Amniotic epithelial cell (primary cell): Measurements from ENCODE around the gene CHD6.

Experiments
- DNase-seq: peaks from one replicate; pipeline ENCODE4 v3.0.0-alpha.2; 2010; ENCODE audit warnings: low read depth

Gene CHD6

DNA sequence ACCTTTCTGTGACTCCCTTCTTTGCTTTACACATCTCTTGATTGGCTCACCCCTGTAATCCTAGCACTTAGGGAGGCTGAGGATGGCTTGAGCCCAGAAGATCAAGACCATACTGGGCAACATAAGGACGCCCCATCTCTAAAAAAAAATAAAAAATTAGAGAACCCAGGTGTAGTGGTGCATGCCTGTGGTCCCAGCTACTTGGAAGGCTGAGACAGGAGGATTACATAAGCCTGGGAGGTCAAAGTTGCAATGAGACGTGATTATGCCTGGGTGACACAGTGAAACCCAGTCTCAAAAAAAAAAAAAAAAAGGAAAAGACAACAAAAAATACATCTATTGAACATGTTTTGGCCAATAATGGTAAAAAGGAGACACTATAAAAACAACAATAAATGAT, 37.8 kb downstream of the CHD6 start:
- no peak for DNase-seq

GRCh38 chr20:41577129-41578009, 40.8 kb downstream of the CHD6 start:
- no peak for DNase-seq

DNA sequence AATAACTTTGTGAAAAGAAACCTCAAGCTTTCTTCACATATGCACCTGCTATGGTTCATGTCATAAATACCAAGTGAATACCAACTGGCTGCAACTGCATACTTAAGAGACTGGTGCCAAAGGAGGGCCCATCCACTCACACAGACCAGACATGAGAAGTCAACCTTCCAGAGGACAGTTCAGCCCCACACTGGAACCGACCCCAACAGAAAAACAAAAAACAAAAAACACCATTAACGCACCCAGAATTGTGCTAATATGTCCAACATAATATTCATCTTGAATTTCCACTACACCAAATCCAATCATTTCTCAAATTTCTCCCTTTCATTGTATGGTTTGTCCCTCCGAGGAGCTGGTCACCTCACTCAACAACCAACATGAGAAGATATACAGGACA, 42.8 kb downstream of the CHD6 start:
- DNase-seq, result no peak

DNA sequence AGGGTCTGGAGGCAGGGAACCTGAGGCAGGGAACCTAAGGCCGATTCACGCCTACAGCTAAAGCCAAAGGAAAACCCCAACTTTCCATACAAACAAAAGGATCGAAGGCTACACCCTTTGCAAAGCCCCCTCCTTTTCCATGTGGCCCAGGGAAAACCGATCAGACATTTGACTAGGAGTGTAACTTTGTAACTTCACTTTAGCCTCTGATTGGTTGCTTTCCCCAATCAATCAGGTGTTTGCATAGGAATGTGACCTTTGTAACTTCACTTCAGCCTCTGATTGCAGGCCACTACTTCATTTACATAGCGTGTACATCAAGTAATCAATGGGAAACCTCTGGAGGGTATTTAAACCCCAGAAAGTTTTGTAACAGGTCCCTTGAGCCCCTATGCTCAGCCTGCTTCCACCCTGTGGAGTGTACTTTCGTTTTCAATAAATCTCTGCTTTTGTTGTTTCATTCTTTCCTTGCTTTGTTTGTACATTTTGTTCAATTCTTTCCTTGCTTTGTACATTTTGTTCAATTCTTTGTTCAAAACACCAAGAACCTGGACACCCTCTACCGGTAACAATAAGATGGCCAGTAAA, 43.3 kb downstream of the CHD6 start:
- DNase-seq, result no peak

GRCh38 chr20:41573955-41574354, 44.2 kb downstream of the CHD6 start:
- no peak for DNase-seq

GRCh38 chr20:41572010-41572572, 46.1 kb downstream of the CHD6 start:
- peak; percentile 12 for DNase-seq

GRCh38 chr20:41571006-41571405, 47.2 kb downstream of the CHD6 start:
- no peak for DNase-seq

GRCh38 chr20:41570557-41570956, 47.6 kb downstream of the CHD6 start:
- DNase-seq, result peak; percentile 14

GRCh38 chr20:41567615-41568014, 50.6 kb downstream of the CHD6 start:
- DNase-seq, result no peak

DNA sequence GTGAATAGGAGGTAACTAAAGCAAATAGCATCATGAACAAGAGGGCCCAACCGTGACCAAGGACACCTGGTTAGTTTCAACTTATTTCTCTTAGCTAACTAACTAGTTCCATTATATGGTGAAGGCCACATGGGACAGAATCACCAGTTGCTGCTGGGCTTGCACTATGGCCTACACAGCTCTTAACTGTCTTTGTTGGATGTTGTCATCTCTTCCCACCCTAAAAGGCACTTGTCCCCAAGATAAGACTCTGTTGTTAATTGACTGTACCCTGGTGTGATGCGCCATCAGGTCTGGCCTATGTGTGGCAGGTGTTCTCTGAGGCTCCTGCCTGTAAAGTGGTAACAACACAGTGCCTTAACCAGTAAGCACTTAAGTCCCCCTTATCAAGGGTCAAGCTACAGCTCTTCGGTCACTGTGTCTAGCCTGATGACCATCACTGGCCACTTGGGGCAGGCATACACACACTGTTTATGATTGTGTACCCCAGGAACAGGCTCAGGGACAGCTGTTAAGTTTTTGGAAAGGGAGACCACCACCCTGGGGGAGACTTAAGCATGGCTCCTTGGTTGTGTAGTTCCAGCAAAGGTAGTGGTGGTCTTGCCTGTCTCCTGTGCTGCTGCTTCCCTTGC, 51.2 kb downstream of the CHD6 start:
- DNase-seq, result no peak

- peak; percentile 9 for DNase-seq
Observed at GRCh38 chr20:41563087-41563486, 55.1 kb downstream of the CHD6 start.

- DNase-seq, result no peak
Observed at GRCh38 chr20:41560970-41561369, 57.2 kb downstream of the CHD6 start.

DNA sequence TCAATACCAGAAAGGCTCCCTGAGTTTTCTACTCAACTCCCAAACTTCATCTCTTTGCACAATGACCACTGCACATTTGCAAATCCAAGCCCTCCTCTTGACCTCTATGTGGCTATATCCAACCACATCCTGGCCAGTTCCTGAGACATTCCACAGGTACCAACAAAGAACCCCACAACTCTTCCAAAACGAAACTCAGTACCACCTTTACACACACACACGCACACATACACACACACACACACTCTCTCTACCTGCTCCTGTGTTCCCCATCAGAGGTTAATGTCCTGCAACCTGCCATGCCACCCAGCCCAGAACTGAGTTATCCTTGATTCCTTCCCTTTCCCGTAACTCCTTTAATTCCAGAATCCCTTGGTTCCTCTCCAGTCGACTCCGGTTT, 58.5 kb downstream of the CHD6 start:
- DNase-seq, result no peak

- no peak for DNase-seq
Observed at GRCh38 chr20:41553142-41553879, 64.9 kb downstream of the CHD6 start.

DNA sequence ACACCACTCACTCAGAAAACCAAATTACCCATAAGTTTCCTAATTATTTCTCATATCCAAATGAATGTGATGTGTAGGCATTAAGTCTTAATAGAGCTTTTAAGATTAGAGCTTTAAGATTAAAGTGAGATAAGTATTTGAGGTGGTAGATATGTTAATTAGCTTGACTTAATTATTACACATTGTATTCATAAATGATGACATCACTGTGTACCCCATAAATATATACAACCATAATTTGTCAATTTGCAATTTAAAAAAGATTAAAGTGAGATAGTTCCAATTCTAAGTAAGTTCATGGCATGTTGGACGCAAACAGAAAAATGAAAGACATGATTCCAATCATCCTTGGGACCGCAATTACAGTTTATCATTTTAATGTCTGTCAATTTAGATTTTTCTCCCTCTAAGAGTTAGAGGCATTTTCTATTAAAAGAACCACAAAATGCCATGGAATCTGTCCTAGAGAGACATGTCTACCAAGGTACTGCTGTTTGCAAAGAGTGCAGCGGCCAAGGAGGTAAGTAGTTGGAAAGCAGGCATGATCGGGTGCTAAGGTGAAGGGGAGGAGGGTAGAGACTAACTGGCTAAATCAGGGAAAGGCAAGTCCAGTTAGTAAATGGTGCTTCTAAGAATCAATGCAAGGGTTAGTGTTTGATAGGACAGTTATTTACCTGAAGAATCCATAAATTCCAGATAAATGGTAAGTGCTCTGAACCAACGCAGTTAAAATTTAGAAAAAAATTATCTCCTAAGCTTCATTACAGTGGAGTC, 65.7 kb downstream of the CHD6 start:
- no peak for DNase-seq

DNA sequence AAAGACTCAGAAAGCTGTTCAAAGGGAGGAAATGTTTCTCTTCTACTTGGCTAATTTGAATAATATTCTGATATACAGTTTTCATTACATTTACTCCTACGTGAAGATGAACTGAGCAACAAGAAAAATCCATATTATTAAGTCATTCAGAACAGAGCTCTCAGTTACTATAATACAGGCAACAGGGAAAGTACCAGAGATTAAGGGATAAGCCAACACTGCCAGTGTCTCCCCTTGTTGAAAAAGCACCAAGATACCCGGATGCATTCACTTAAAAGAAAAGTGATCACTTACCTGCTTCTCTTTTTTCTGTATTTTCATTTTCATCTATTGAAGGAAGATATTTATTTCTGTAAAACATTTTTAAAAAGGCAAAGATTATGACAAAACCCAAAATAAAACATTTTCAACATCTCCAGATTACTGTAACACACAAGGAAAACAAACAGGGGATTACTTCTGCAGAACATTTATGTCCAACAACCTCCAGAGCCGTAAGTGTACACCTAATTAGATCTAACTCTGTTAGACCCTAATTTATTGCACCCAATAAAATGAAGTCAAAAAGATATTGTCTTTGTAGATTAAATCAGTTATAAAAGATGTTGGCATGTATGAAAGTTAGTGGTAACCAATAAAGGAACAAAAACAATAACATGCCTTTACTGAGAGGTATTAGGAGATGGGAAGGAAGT, 67.0 kb downstream of the CHD6 start:
- no peak for DNase-seq

- no peak for DNase-seq
Observed at GRCh38 chr20:41547221-41547620, 71.0 kb downstream of the CHD6 start.

DNA sequence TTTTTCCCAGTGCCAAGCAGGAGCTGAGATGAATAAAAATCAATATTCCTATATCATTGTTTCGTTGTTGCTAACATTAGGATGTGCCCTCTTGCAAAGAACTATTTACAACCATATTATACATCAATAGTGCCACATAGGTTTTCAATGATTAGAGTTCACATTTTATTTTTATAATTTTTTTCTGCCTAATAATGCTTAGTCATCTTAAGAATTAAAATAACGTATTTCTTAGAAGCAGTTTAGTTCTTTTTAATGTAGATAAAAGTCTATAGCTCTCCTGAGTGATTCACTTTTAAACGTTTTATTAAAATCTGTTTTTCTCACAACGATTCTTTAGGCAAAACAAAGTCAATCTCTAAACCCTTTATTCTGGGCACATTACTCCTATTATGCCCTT, 71.6 kb downstream of the CHD6 start:
- no peak for DNase-seq

- DNase-seq, result no peak
Observed at GRCh38 chr20:41544472-41544871, 73.7 kb downstream of the CHD6 start.

GRCh38 chr20:41540918-41541317, 77.3 kb downstream of the CHD6 start:
- DNase-seq, result no peak

GRCh38 chr20:41540459-41540858, 77.7 kb downstream of the CHD6 start:
- DNase-seq, result no peak
